Fibroblast of villous mesenchyme (primary cell): ENCODE measurements around the gene GRIK3. TPM values are rescaled to one million over a fixed set of nuclear protein-coding genes. Genes with fewer than 3 reads are reported as not detected.

Source experiments
- DNase-seq: peaks from one replicate; pipeline ENCODE4 v3.0.0-alpha.2; 2010; ENCODE audit warnings: low read depth
- H3K4me3 ChIP-seq: 2 replicates; pipeline ENCODE4 v1.5.1; 2011; ENCODE audit warnings: low read depth, mild to moderate bottlenecking, low read length
- total RNA-seq: library from RNA; depleted of rRNA; stranded (reverse); fragments of >200 nt; gene quantifications from 2 replicates; pipeline ENCODE4 v1.2.3, GENCODE V29; 2012
- TF ChIP-seq, protein P1 (sequence below): IDR thresholded peaks from 2 replicates; pipeline ENCODE4 v1.5.1; 2012; ENCODE audit warnings: low read depth, mild to moderate bottlenecking, low read length; ENCODE audit not compliant: insufficient read depth

The GRIK3 gene
- total RNA-seq, 1 donor, result not detected

DNA sequence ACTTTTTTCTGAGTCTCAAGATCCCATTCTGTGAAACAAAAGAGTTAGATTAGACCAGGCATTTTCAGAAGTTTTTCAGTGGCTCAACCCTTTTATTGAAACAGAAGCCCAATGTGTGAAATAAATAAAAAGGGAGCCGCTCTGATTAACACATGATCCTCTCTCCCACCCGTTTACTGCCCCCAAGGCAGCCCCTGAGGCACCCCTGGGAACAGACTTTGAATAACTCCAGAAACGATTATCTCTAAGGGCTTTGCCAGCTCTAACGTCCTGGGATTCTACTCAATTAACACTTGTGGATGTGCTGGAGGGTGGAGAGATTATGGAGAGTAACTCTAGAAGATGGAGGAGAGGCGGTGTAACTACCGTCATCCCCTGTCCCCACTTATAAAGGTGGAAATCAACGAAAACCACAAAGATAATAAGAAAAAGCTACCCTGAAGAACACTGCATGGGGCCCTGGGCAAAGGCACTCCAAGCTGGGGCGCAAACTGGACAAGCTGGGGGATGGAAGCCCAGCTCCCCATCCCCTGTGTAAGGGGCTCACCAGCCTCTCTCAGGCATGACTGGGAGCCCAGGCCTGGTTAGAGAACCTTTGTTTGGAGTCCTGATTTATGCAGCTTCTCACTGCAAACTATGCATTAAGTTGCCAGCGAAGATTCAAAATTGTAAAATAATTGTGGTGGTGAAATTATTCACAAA is 39.0 kb upstream of the GRIK3 start:
- DNase-seq, result no peak
- TF ChIP-seq, protein P1, sequence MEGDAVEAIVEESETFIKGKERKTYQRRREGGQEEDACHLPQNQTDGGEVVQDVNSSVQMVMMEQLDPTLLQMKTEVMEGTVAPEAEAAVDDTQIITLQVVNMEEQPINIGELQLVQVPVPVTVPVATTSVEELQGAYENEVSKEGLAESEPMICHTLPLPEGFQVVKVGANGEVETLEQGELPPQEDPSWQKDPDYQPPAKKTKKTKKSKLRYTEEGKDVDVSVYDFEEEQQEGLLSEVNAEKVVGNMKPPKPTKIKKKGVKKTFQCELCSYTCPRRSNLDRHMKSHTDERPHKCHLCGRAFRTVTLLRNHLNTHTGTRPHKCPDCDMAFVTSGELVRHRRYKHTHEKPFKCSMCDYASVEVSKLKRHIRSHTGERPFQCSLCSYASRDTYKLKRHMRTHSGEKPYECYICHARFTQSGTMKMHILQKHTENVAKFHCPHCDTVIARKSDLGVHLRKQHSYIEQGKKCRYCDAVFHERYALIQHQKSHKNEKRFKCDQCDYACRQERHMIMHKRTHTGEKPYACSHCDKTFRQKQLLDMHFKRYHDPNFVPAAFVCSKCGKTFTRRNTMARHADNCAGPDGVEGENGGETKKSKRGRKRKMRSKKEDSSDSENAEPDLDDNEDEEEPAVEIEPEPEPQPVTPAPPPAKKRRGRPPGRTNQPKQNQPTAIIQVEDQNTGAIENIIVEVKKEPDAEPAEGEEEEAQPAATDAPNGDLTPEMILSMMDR, result no peak
- no peak overlapping the region for H3K4me3 ChIP-seq

DNA sequence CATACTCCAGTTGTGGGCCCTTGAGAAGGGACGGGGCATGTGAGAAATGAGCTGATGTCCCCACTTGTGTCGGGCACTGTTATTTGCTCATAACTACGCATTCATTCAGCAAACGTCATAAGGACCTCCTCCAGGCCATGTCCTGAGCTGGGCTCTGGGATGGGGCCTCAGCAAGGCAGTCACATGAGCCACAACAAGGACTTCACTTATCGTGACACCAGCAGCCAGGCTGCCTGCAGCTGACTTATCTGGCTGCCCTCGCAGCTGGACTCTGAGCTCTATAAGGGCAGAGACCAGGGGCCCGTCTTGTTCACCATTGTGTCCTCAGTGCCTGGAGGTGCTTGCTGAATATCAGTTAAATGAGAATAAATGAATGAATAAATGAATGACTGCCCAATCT is 37.5 kb upstream of the GRIK3 start:
- TF ChIP-seq, protein P1, result no peak
- no peak overlapping the region for H3K4me3 ChIP-seq
- DNase-seq, result no peak

DNA sequence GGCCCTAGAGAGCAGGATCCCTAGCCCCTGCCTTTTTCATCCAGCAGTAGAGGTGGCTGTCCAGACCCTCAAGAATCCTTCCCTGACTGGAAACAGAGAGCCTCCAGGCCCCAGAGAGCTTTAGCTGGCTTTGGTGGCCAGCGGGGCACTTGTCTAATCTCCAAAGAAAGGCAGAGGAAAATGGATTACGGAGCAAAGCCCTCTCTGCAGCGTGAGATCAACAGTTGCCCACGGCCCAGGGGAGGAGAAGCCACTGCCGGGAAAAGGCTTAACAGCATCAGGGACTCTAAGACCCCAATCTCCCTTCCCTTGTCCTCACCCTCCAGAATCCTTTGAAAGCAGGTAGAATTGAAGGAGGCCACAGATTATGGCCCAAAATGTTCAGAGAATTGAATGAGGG is 35.8 kb upstream of the GRIK3 start:
- TF ChIP-seq, protein P1, result no peak
- no peak overlapping the region for H3K4me3 ChIP-seq
- no peak for DNase-seq

DNA sequence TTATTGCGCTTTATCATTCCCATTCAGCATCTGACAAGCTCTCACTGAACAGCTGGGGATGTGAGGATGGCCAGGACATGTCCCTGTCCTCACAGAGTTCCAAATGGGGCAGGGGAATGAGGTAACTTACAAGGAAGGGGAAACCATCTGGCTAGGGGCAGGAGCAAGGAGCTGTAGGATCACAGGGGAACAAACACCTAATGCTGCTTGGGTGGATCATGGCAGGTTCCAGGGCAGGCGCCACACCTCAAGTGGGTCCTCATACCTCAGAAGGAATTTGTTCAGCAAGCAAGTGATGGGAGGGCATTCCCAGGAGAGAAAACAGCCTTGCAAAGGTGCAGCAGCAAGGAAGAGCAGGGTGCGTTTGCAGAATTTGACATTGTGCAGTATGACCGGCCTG is 35.1 kb upstream of the GRIK3 start:
- no peak overlapping the region for H3K4me3 ChIP-seq
- TF ChIP-seq, protein P1, result no peak
- no peak for DNase-seq

DNA sequence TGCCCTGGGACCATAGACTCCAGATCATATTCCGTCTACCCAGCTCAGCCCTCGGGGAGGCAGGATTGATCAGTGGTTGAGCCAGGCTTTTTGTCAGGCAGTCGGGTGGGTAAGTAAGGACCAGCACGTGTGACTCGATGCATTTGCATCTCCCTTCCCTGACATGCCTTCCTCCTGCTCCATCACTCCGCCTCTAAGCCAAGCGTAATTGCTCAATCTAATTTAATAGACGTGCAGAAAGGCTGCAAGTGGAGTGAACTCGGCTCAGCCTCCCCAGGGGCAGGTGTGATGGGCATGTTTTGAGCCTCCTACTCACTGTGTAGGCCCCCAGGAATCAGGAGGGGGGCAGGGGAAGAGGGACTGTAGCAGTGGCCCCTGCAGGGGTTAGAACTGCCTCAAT is 34.6 kb upstream of the GRIK3 start:
- H3K4me3 ChIP-seq, result no peak overlapping the region
- TF ChIP-seq, protein P1, result no peak
- DNase-seq, result no peak

DNA sequence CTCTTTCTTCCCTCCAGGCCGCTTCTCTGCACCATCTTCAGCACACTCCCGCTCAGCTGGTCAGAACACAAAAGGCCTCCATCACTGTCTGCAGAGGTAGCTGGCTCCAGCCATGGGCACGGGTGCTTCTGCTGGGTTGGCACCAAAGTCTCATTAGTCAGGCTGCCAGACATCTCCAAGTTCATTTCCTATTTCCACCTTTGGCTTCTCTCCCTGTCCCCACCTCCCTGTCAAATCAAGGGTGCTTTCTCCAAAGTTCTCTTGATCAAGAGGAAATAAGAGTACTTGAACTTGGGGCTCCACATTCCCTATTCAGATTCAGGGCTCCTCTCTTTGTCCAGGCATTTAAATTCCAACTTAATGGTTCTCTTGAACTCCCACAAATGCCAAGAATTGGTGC is 33.9 kb upstream of the GRIK3 start:
- DNase-seq, result no peak
- TF ChIP-seq, protein P1, result no peak
- no peak overlapping the region for H3K4me3 ChIP-seq

DNA sequence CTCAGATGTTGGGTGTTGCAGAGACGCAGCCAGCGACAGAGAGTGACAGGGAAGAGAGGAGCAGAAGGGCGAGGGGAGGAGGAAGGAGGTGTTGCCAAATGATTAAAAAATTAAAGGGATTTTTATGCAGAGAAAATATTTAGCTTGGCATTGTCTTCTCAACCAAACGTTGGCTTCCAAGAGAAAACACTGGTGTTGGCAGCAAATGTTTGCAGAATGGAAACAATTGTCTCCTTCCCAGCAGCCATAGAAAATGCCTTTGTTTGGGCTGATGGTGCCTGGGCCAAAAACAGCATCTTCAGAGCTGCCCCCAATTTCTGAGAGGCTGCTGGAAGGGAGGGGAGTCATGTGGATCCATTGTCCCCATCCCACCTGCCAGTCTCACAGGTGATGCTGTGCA is 29.7 kb upstream of the GRIK3 start:
- no peak for DNase-seq
- H3K4me3 ChIP-seq, result no peak overlapping the region
- TF ChIP-seq, protein P1, result no peak
